Calu3 (cell line): Measurements from ENCODE around the gene SH2B3. TPM values are rescaled to one million over a fixed set of nuclear protein-coding genes. Genes with fewer than 3 reads are reported as not detected.
"Not testable (repeated sequence)": the region's sequence is repeated elsewhere in the genome, so short reads cannot be mapped to it uniquely, and the experiment has no call there.

Source experiments
- BruUV-seq: library from RNA; stranded (reverse); fragments of 400-500 nt; replicated peaks from 2 replicates; lab custom pipeline; 2021; lab: Mats Ljungman, UMichigan
- CTCF ChIA-PET: fragments of 300-600 bp; sonication (Branson Sonifier 250); formaldehyde crosslinking; loops from one replicate; lab custom pipeline; 2022; ENCODE audit warnings: antibody characterized with exemption; lab: Charles Lee
- DNase-seq: peaks from one replicate; pipeline ENCODE4 v3.0.0; 2022
- H3K27ac Mint-ChIP-seq: one replicate; pipeline ENCODE4 v1.8.0; 2022; ENCODE audit warnings: mixed read lengths; ENCODE audit not compliant: unreplicated experiment
- H3K27me3 Mint-ChIP-seq: one replicate; pipeline ENCODE4 v1.8.0; 2022; ENCODE audit warnings: mixed read lengths; ENCODE audit not compliant: unreplicated experiment
- H3K36me3 Mint-ChIP-seq: one replicate; pipeline ENCODE4 v1.8.0; 2022; ENCODE audit warnings: mild to moderate bottlenecking, moderate library complexity, mixed read lengths; ENCODE audit not compliant: insufficient read depth, unreplicated experiment
- H3K4me1 Mint-ChIP-seq: one replicate; pipeline ENCODE4 v1.8.0; 2022; ENCODE audit warnings: mild to moderate bottlenecking, low read depth, mixed read lengths; ENCODE audit not compliant: unreplicated experiment
- H3K4me3 Mint-ChIP-seq: one replicate; pipeline ENCODE4 v1.8.0; 2022; ENCODE audit warnings: mild to moderate bottlenecking, low read depth, moderate library complexity, mixed read lengths; ENCODE audit not compliant: unreplicated experiment
- H3K9me3 Mint-ChIP-seq: one replicate; pipeline ENCODE4 v1.8.0; 2022; ENCODE audit warnings: low read depth, mixed read lengths; ENCODE audit not compliant: unreplicated experiment
- CTCF ChIP-seq: fragments of 200-600 bp; IDR thresholded peaks from one replicate; pipeline ENCODE4 v1.8.0; 2022; ENCODE audit warnings: antibody characterized with exemption; ENCODE audit not compliant: unreplicated experiment
- intact Hi-C: fragments of 100-400 bp; cut with micrococcal nuclease; formaldehyde crosslinking; loops from one replicate; pipeline ENCODE4 v1.10.0; 2022; ENCODE audit not compliant: unreplicated experiment
- total RNA-seq: library from RNA; stranded (reverse); gene quantifications from 2 replicates; pipeline ENCODE4 v1.2.3, GENCODE V29; 2022

Gene SH2B3
- total RNA-seq, 1 experiment from 2014 or later, result 14.3 TPM

- intact Hi-C loops, result no loop called here
- H3K4me1 Mint-ChIP-seq, result peaks cover 44% of the 10 kb centered on the region
- H3K9me3 Mint-ChIP-seq, result no peaks in the 10 kb centered on the region
- H3K27me3 Mint-ChIP-seq, result no peaks in the 10 kb centered on the region
- CTCF ChIA-PET, result interaction anchor here (0.6 to 2.1 kb wide), 3 partner anchors 39 to 932 kb away, joined by 3 to 15 read pairs (median 5); no protein-coding TSS in a partner anchor
- no peak overlapping the region for H3K4me3 Mint-ChIP-seq
- DNase-seq, result no peak
- peaks cover 12% of the 10 kb centered on the region for H3K36me3 Mint-ChIP-seq
- H3K27ac Mint-ChIP-seq, result no peak overlapping the region
- no TSS peak for BruUV-seq
- no peak for TF ChIP-seq CTCF
Measured at GRCh38 chr12:111398530-111398929, 7.2 kb upstream of the SH2B3 start.

- peaks cover 58% of the 10 kb centered on the region for H3K4me1 Mint-ChIP-seq
- BruUV-seq, DNase-seq, intact Hi-C loops, H3K4me3 Mint-ChIP-seq, CTCF ChIA-PET, H3K27ac Mint-ChIP-seq, H3K9me3 Mint-ChIP-seq, H3K27me3 Mint-ChIP-seq: not testable (repeated sequence)
- H3K36me3 Mint-ChIP-seq, result peaks cover 23% of the 10 kb centered on the region
Measured at GRCh38 chr12:111399741-111400404, 5.8 kb upstream of the SH2B3 start.

GRCh38 chr12:111401167-111401605, 4.5 kb upstream of the SH2B3 start:
- no peak for TF ChIP-seq CTCF
- no TSS peak for BruUV-seq
- CTCF ChIA-PET, result interaction anchor here (0.7 kb wide), 1 partner anchor 107 kb away, joined by 3 read pairs; no protein-coding TSS in a partner anchor
- H3K4me3 Mint-ChIP-seq, result no peak overlapping the region
- H3K4me1 Mint-ChIP-seq, result peaks cover 59% of the 10 kb centered on the region
- H3K27ac Mint-ChIP-seq, result no peak overlapping the region
- peaks cover 36% of the 10 kb centered on the region for H3K36me3 Mint-ChIP-seq
- no peaks in the 10 kb centered on the region for H3K9me3 Mint-ChIP-seq
- no peak for DNase-seq
- intact Hi-C loops, result no loop called here
- H3K27me3 Mint-ChIP-seq, result no peaks in the 10 kb centered on the region

- CTCF ChIA-PET, result interaction anchor here (1.0 to 3.7 kb wide), 3 partner anchors 36 to 77 kb away, joined by 3 to 33 read pairs (median 8); no protein-coding TSS in a partner anchor
- H3K27ac Mint-ChIP-seq, H3K4me3 Mint-ChIP-seq, BruUV-seq, H3K9me3 Mint-ChIP-seq, intact Hi-C loops, H3K27me3 Mint-ChIP-seq, DNase-seq: not testable (repeated sequence)
- Mint-ChIP-seq H3K4me1 (peaks cover 54% of the 10 kb centered on the region), H3K36me3 (peaks cover 46% of the 10 kb centered on the region)
Measured at GRCh38 chr12:111402490-111402824, 3.3 kb upstream of the SH2B3 start.

- Mint-ChIP-seq H3K4me3 (peak overlapping the region; percentile 86), H3K4me1 (peaks cover 61% of the 10 kb centered on the region), H3K36me3 (peaks cover 48% of the 10 kb centered on the region), H3K9me3 (no peaks in the 10 kb centered on the region), H3K27me3 (no peaks in the 10 kb centered on the region), H3K27ac (peak overlapping the region; percentile 83)
- intact Hi-C loops, result no loop called here
- CTCF ChIA-PET, result interaction anchor here (0.7 to 3.7 kb wide), 3 partner anchors 8 to 47 kb away, joined by 5 to 33 read pairs (median 8); no protein-coding TSS in a partner anchor
- no peak for DNase-seq
- BruUV-seq, result no TSS peak
- TF ChIP-seq CTCF, result no peak
Measured at GRCh38 chr12:111404362-111405148, 1.2 kb upstream of the SH2B3 start.
